GM10847 (cell line): ENCODE measurements around the gene FRAT2.

Experiments
- POLR2A ChIP-seq: IDR thresholded peaks from 2 replicates; pipeline ENCODE4 v1.6.1; 2011; ENCODE audit not compliant: insufficient read length; ENCODE audit errors: extremely low read depth

The FRAT2 gene

GRCh38 chr10:97336446-97336845, 1.9 kb upstream of the FRAT2 start:
- TF ChIP-seq POLR2A: no peak

- no peak for TF ChIP-seq POLR2A
Observed at GRCh38 chr10:97336006-97336405, 1.5 kb upstream of the FRAT2 start.

- no peak for TF ChIP-seq POLR2A
Observed at GRCh38 chr10:97335188-97335619, 675 bp upstream of the FRAT2 start.

GRCh38 chr10:97333601-97334369, 744 bp downstream of the FRAT2 start:
- no peak for TF ChIP-seq POLR2A

- TF ChIP-seq POLR2A: no peak
Observed at GRCh38 chr10:97333351-97333600, 1.3 kb downstream of the FRAT2 start.

- no peak for TF ChIP-seq POLR2A
Observed at GRCh38 chr10:97332591-97333350, 1.8 kb downstream of the FRAT2 start.

GRCh38 chr10:97331153-97331703, 3.3 kb downstream of the FRAT2 start:
- TF ChIP-seq POLR2A: no peak

GRCh38 chr10:97329766-97330165, 4.8 kb downstream of the FRAT2 start:
- TF ChIP-seq POLR2A: no peak

GRCh38 chr10:97328646-97329453, 5.7 kb downstream of the FRAT2 start:
- no peak for TF ChIP-seq POLR2A

GRCh38 chr10:97327348-97328294, 6.9 kb downstream of the FRAT2 start:
- no peak for TF ChIP-seq POLR2A

- no peak for TF ChIP-seq POLR2A
Observed at GRCh38 chr10:97325754-97326153, 8.8 kb downstream of the FRAT2 start.

- TF ChIP-seq POLR2A: no peak
Observed at GRCh38 chr10:97323501-97323900, 11.0 kb downstream of the FRAT2 start.

GRCh38 chr10:97321804-97322190, 12.7 kb downstream of the FRAT2 start:
- TF ChIP-seq POLR2A: no peak

- no peak for TF ChIP-seq POLR2A
Observed at GRCh38 chr10:97321032-97321803, 13.3 kb downstream of the FRAT2 start.
